Smooth muscle cell (in vitro differentiated cells): ENCODE results near the gene ADGRF3. TPM values are rescaled to one million over a fixed set of nuclear protein-coding genes. Genes with fewer than 3 reads are reported as not detected.
"Not testable (repeated sequence)": the region's sequence is repeated elsewhere in the genome, so short reads cannot be mapped to it uniquely, and the experiment has no call there.

Source experiments
- DNase-seq: peaks from one replicate; lab custom pipeline; 2025; ENCODE audit not compliant: unreplicated experiment; lab: John Stamatoyannopoulos, UW
- H2AFZ ChIP-seq: fragments of 200-600 bp; sonication (generic); 2 replicates; pipeline ENCODE4 v1.6.0; 2016; ENCODE audit warnings: antibody characterized with exemption, low read depth, mild to moderate bottlenecking
- H3F3A ChIP-seq: fragments of 200-600 bp; sonication (generic); 2 replicates; pipeline ENCODE4 v1.6.0; 2017; ENCODE audit warnings: antibody characterized with exemption, low read depth
- H3K27ac ChIP-seq: fragments of 200-600 bp; sonication (generic); 2 replicates; pipeline ENCODE4 v1.5.1; 2016; ENCODE audit warnings: low read depth, mild to moderate bottlenecking
- H3K27me3 ChIP-seq: fragments of 200-600 bp; sonication (generic); 2 replicates; pipeline ENCODE4 v1.6.1; 2016; ENCODE audit warnings: low read depth, mild to moderate bottlenecking
- H3K36me3 ChIP-seq: fragments of 200-600 bp; sonication (generic); 2 replicates; pipeline ENCODE4 v1.5.1; 2016; ENCODE audit warnings: low read depth
- H3K4me1 ChIP-seq: fragments of 200-600 bp; sonication (generic); 2 replicates; pipeline ENCODE4 v1.5.1; 2016; ENCODE audit warnings: low read depth
- H3K4me2 ChIP-seq: fragments of 200-600 bp; sonication (generic); 2 replicates; pipeline ENCODE4 v1.6.0; 2016; ENCODE audit warnings: mild to moderate bottlenecking
- H3K4me3 ChIP-seq: fragments of 200-600 bp; sonication (generic); 2 replicates; pipeline ENCODE4 v1.5.1; 2016; ENCODE audit warnings: mild to moderate bottlenecking
- H3K79me2 ChIP-seq: fragments of 200-600 bp; sonication (generic); 2 replicates; pipeline ENCODE4 v1.6.0; 2016; ENCODE audit warnings: low read depth, mild to moderate bottlenecking
- H3K9ac ChIP-seq: fragments of 200-600 bp; sonication (generic); 2 replicates; pipeline ENCODE4 v1.6.0; 2016; ENCODE audit warnings: low read depth
- H3K9me3 ChIP-seq: fragments of 200-600 bp; sonication (generic); replicated peaks from 2 replicates; pipeline ENCODE4 v1.5.1; 2016; ENCODE audit warnings: low read depth
- H4K20me1 ChIP-seq: fragments of 200-600 bp; sonication (generic); 2 replicates; pipeline ENCODE4 v1.6.0; 2016; ENCODE audit warnings: low read depth
- CTCF ChIP-seq: fragments of 200-600 bp; sonication (generic); IDR thresholded peaks from 2 replicates; pipeline ENCODE4 v1.5.1; 2017; ENCODE audit warnings: borderline replicate concordance, mild to moderate bottlenecking, antibody characterized with exemption; ENCODE audit not compliant: insufficient read depth, poor library complexity, severe bottlenecking
- WGBS: methylation state at CpG from one replicate; pipeline ENCODE4 v1.1.7; 2016; ENCODE audit warnings: low lambda C conversion rate; 5-methylcytosine and 5-hydroxymethylcytosine counted together
- polyA plus RNA-seq: library from polyadenylated mRNA; unstranded; fragments of >200 nt; fragmentation: Nextera tagmentation; extraction: Ambion mirVana; gene quantifications from 2 replicates; pipeline ENCODE4 v1.2.1, GENCODE V29; 2016
- total RNA-seq: library from RNA; depleted of rRNA; stranded (reverse); fragments of >200 nt; gene quantifications from 2 replicates; pipeline ENCODE4 v1.2.3, GENCODE V29; 2014

The ADGRF3 gene
- total and polyA plus RNA-seq, 2 experiments from 2014 or later = 0.06 TPM; not detected in 1

DNA sequence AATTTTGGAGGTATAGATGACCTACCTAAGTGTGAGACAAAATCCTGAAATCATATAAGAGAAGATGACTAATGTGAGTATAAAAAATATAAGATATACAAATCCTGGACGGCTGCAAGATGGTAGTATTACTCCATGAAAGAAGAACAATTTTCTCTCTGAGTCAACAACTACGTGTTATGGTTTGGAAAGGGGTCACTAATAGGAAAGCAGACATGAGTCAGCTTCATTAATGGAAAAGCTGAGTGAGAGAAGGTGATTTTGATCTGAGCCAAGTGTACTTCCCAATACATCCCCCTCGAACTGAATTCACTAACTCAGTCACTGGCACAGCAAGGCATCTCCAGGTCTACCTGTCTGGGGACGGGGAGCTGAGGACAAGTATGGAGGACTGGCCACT, 20.7 kb downstream of the ADGRF3 start:
- WGBS = 65% methylated on average over 4 of the region's 4 CpGs
- H3F3A ChIP-seq = no peaks in the 10 kb centered on the region

DNA sequence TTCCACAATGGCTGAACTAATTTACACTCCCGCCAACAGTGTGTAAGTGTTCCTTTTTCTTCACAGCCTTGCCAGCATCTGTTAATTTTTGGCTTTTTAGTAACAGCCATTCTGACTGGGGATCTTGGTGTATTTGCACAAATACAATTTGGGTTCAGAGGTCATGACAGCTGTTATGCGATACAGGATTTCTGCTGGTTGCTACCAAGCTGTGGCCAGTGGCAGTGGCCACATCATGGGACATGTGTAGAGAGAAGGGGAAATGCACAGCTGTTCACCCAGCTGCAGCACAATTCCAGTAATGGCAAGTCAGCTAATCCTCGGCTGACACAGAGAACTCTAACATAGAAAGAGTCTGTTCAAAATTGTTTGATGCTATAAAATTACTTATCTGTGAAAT, 21.7 kb downstream of the ADGRF3 start:
- H3K9me3 ChIP-seq = no peaks in the 10 kb centered on the region
- no peak for DNase-seq
- no peak overlapping the region for H3K4me2 ChIP-seq
- no peaks in the 10 kb centered on the region for H3K27me3 ChIP-seq
- H3K9ac ChIP-seq = no peak overlapping the region
- no peaks in the 10 kb centered on the region for H4K20me1 ChIP-seq
- H3F3A ChIP-seq = no peaks in the 10 kb centered on the region
- 78% methylated on average over 3 of the region's 3 CpGs for WGBS
- no peak overlapping the region for H3K27ac ChIP-seq
- no peaks in the 10 kb centered on the region for H3K79me2 ChIP-seq
- H3K36me3 ChIP-seq = no peaks in the 10 kb centered on the region
- no peak overlapping the region for H2AFZ ChIP-seq
- no peak overlapping the region for H3K4me3 ChIP-seq
- H3K4me1 ChIP-seq = no peaks in the 10 kb centered on the region
- no peak for TF ChIP-seq CTCF

More for the DNA sequence above, 20.7 kb downstream of the ADGRF3 start:
- Histone ChIP-seq H3K79me2 (no peaks in the 10 kb centered on the region), H3K27me3 (no peaks in the 10 kb centered on the region), H3K4me2 (no peak overlapping the region), H2AFZ (no peak overlapping the region), H4K20me1 (no peaks in the 10 kb centered on the region), H3K9me3 (no peaks in the 10 kb centered on the region), H3K27ac (no peak overlapping the region), H3K4me3 (no peak overlapping the region), H3K36me3 (no peaks in the 10 kb centered on the region), H3K4me1 (no peaks in the 10 kb centered on the region), H3K9ac (no peak overlapping the region)
- no peak for TF ChIP-seq CTCF
- DNase-seq = no peak

DNA sequence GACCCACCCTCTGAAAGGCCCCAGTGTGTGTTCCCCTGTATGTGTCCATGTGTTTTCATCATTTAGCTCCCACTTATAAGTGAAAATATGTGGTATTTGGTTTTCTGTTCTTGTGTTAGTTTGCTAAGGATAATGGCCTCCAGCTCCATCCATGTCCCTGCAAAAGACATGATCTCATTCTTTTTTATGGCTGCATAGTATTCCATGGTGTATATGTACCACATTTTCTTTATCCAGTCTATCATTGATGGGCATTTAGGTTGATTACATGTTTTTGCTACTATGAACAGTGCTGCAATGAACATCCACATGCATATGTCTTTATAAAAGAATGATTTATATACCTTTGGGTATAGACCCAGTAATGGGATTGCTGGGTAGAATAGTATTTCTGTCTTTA, 22.1 kb downstream of the ADGRF3 start:
- H3K36me3 ChIP-seq, H2AFZ ChIP-seq, H3K4me1 ChIP-seq, H4K20me1 ChIP-seq, H3K9ac ChIP-seq, H3K27ac ChIP-seq, H3K79me2 ChIP-seq, H3K4me2 ChIP-seq, H3K4me3 ChIP-seq, H3K9me3 ChIP-seq, H3K27me3 ChIP-seq, H3F3A ChIP-seq, DNase-seq: not testable (repeated sequence)

DNA sequence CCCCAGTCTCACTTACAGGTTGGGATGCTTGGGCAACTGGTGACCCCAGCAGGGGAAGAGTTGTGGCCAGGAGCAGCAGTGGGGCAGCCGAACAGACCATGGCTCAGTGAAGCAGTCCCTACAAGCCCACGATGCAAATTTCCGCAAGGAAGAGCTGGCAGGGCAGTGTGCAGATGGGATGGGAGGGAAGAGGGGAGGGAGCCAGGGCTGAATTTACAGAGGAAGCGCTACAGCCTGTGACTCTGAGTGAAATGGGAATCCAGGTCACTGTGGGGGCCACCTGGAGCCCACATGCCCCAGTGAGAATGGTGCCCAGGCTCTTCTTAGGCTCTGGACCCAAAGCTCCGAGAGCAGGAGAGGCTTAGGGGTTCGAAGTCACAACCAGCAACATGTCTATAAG, 27.6 kb downstream of the ADGRF3 start:
- Histone ChIP-seq H3K4me2 (no peak overlapping the region), H3K9ac (no peak overlapping the region), H3F3A (no peaks in the 10 kb centered on the region), H3K27ac (no peak overlapping the region), H3K4me3 (no peak overlapping the region), H3K27me3 (peaks cover 11% of the 10 kb centered on the region), H4K20me1 (no peaks in the 10 kb centered on the region), H3K36me3 (no peaks in the 10 kb centered on the region), H2AFZ (no peak overlapping the region), H3K79me2 (no peaks in the 10 kb centered on the region), H3K4me1 (no peaks in the 10 kb centered on the region), H3K9me3 (no peaks in the 10 kb centered on the region)
- TF ChIP-seq CTCF = no peak
- DNase-seq = no peak
- WGBS = 56% methylated on average over 6 of the region's 6 CpGs
